DND-41 (cell line): ENCODE data around the gene HRH1.
"Not testable (repeated sequence)": the region's sequence is repeated elsewhere in the genome, so short reads cannot be mapped to it uniquely, and the experiment has no call there.

Experiments used
- EZH2 ChIP-seq: IDR thresholded peaks from 3 replicates; pipeline ENCODE4 v1.6.1; 2012; ENCODE audit warnings: borderline replicate concordance, low read depth, mild to moderate bottlenecking, moderate library complexity, low read length, inconsistent platforms; ENCODE audit not compliant: severe bottlenecking
- TF ChIP-seq, protein P1 (sequence below): IDR thresholded peaks from 2 replicates; pipeline ENCODE4 v1.5.1; 2012; ENCODE audit warnings: borderline replicate concordance, low read length, moderate library complexity, mild to moderate bottlenecking; ENCODE audit not compliant: poor library complexity, severe bottlenecking; ENCODE audit errors: extremely low read depth

GRCh38 chr3:11255537-11255936 lies 101.2 kb downstream of the HRH1 start:
- TF ChIP-seq, protein P1, sequence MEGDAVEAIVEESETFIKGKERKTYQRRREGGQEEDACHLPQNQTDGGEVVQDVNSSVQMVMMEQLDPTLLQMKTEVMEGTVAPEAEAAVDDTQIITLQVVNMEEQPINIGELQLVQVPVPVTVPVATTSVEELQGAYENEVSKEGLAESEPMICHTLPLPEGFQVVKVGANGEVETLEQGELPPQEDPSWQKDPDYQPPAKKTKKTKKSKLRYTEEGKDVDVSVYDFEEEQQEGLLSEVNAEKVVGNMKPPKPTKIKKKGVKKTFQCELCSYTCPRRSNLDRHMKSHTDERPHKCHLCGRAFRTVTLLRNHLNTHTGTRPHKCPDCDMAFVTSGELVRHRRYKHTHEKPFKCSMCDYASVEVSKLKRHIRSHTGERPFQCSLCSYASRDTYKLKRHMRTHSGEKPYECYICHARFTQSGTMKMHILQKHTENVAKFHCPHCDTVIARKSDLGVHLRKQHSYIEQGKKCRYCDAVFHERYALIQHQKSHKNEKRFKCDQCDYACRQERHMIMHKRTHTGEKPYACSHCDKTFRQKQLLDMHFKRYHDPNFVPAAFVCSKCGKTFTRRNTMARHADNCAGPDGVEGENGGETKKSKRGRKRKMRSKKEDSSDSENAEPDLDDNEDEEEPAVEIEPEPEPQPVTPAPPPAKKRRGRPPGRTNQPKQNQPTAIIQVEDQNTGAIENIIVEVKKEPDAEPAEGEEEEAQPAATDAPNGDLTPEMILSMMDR, result not testable (repeated sequence)
- not testable (repeated sequence) for TF ChIP-seq EZH2
